HG03520 (cell line): Measurements from ENCODE around the gene SLC24A3.

ENCODE experiments used
- ATAC-seq: cut with Tn5 transposase; IDR thresholded peaks from one replicate; pipeline ENCODE4 v1.9.1; 2021; ENCODE audit warnings: mild to moderate bottlenecking, moderate library complexity; ENCODE audit not compliant: unreplicated experiment

SLC24A3 gene

GRCh38 chr20:19451231-19451922, 238.9 kb downstream of the SLC24A3 start:
- ATAC-seq: no peak

DNA sequence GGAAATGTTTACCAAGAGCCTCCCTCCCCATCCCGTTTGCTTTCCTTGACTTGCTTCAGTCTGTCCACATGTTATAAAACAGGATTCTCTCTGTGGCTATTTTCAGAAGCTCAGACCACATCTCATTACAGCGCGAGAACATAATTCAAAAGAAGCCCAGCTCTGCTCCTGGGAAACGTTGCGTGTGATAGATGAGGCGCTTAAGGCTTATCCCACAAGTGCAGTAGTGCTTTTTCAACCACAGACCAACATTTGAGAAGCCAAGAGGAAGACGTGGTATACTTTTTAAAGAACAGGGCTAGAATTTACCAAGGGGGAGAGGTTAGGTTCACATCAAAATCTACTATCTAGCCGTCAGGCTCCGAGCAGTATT, 239.5 kb downstream of the SLC24A3 start:
- no peak for ATAC-seq

- no peak for ATAC-seq
These were observed 241.0 kb downstream of the SLC24A3 start for GRCh38 chr20:19453410-19453809.

- ATAC-seq: no peak
These were observed 241.4 kb downstream of the SLC24A3 start for GRCh38 chr20:19453862-19454261.

GRCh38 chr20:19456595-19457395, 244.4 kb downstream of the SLC24A3 start:
- ATAC-seq: no peak

DNA sequence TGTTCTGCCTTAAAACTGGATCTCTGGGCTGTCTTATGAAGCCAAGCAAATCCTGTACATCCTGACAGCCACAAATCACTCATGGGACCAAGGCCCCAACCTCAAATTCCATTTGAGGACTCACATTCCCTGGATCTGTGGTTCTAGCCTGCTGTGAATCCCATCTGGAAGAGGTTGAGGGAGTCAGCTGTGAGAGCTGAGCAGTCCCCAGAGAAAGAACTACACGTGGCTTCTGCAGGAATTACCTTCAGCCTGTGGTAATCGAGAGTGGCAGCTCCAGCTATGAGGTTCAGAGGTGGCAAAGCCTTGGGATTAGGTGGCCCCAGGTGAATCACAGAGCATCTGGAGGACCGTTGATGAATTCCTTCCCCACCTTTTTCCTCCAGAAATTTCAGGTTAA, 245.2 kb downstream of the SLC24A3 start:
- ATAC-seq: no peak

DNA sequence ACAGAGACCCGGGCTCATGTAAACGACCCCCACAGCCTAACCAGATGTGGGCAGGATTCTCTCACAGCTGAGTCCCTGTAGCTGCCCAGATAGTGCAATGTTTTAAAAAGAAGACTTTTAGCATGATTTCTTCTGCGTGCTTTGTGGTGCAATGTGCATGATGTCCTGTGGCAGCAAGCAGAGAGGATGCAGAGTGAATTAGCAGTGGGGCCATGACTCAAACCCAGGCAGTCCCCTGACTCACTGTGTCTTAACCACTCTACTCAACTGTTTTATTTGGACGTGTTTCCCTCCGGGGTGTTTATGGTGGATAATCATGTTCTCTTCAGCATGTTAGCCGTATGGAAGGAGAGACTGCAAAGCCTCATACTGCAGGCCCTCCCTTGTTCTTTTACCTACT, 247.9 kb downstream of the SLC24A3 start:
- no peak for ATAC-seq

DNA sequence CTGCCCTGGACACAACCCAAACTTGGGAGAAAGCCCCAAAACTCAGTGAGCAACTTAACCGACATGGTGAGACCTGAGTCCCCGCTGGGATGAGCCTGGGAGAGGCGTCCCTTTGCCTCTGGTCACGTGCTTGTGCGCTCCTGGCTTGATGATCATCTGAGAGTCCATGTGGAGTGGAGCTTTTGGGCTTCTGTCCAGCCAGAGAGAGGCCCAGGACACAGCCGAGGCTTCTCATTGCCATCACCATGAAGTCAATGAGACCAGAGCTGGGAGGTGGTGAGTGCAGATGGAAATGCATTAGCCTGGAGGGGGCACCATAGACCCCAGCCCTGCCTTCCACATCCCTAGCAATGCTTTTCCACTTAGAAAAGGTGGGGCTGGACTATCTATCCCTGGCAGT, 250.0 kb downstream of the SLC24A3 start:
- no peak for ATAC-seq

GRCh38 chr20:19463597-19463996, 251.2 kb downstream of the SLC24A3 start:
- ATAC-seq: no peak

DNA sequence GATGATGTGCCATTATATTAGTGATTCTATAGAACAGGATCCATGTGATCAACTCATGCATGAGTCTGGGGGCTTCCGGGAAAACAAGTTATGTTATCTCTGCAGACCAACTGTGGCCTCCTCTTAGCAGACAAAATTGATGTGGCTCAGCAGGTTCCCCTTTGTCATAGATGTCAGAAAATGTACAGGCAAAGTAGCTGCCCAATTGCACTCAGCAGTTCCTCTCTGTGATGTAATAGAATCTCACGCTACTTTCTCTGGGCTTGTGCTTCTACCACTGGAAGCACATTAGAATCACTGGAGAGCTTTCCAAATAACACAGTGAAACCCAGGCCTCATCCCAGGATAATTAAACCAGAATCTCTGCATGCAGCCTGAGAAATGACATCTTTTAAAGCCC, 253.1 kb downstream of the SLC24A3 start:
- ATAC-seq: no peak

DNA sequence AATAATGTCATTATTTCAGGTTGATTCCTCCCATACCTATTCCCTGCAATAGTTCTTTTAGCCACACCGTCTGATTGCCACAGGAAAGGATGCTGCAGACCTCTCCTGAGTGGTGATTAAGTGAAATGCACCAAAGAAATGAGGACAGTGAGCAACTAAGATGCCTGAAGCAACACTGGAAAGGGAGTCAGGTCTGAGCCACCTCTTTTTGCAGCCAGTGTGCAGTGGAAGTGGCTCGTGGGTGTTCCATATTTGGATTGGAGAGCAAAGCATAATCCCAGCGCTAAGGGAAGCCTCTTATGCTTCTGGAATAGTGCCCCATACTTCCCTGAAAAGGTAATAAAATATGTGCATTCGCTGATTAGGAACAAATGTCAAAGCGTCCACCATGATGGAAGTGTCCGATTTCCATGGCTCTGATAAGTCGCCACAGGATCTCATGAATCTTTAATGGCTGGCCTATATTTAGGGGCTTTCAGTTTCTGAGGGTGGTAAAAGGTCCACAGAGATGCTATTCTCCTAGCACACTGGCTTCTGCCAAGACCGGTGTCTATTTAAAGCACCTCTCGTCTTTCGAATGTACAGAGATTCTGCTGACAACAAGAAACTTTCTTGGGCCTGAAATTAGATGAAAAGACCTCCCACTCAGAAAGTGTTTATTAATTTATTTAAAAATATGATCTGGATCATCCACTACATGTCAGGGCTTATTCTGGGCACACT, 253.9 kb downstream of the SLC24A3 start:
- no peak for ATAC-seq

DNA sequence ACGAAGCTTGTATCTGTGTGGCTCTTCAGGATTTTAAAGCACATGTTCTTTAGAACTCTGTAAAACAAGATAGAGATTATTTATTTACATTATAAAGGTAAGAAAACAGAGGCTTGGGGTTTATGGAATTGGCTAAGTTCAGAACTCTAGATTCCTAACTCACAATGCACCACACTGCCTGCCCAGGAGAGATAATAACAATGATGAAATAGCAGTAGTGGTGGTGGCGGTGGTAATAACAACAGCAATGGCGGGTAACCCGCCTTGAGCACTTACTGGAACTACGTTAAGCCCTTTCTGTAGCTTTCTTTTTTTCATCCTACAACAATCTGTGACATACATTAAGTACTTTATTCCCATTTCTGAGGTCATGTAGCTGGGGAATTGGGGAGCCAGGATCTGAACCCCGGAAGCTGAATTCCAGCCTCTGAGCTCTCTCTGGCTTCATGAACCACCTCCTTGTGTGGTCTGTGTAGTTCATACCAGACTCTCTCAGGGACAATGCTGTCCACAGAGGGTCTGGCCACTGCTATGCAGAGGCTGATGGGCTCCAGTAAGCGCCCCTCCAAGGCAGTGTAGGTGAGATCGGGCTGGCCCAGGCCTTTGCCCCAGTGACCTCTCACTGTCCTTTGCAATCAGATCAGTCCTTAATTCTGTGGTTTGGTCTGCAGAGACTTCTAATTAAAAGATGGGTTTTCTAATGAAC, 260.9 kb downstream of the SLC24A3 start:
- no peak for ATAC-seq

- no peak for ATAC-seq
These were observed 261.5 kb downstream of the SLC24A3 start for GRCh38 chr20:19473922-19474286.

GRCh38 chr20:19478320-19478895, 266.0 kb downstream of the SLC24A3 start:
- ATAC-seq: no peak

DNA sequence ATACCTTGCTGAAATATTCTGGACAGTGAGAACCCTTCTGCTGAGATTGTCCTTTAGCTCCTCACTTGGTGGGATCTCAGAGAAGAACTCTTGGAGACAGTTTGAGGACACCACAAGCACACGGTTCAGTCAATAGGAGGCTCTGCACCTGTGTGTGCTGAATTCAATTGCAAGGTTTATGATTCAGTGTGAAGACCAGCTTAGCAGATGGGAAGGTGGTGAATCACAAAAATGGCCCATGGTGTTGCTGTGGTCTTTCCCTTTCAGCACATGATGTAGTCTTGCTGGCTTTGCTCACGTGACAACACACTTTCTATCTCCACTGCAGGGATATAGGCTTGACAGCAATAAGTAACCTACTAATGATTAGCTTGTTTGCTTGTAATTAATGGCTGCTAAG, 270.3 kb downstream of the SLC24A3 start:
- no peak for ATAC-seq

- no peak for ATAC-seq
These were observed 270.9 kb downstream of the SLC24A3 start for GRCh38 chr20:19483309-19483708.

DNA sequence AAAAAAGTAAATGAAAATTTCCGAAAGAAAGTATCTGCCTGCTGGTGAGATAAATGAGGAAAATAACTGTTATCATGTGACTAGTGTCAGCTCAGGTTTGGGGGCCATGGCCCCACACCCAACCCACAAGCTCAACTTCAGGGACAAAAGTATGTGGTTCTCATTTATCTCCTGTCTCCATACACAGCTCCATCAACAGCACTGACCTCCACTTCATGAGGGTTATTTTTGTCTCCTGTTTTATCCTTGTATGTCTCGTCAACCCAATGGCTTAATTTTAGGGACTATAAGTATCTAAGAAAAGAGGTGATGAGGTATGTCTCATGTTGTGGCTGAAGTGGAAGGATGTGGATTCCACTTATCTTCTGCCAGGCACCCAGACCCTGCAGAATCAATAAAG, 274.0 kb downstream of the SLC24A3 start:
- ATAC-seq: no peak

GRCh38 chr20:19487420-19487819, 275.0 kb downstream of the SLC24A3 start:
- no peak for ATAC-seq

GRCh38 chr20:19491241-19491640, 278.8 kb downstream of the SLC24A3 start:
- no peak for ATAC-seq

- no peak for ATAC-seq
These were observed 279.7 kb downstream of the SLC24A3 start for GRCh38 chr20:19492116-19492515.
